GM12865 (cell line): ENCODE measurements around the gene SEMA6A.

Experiments used
- DNase-seq: peaks from one replicate; pipeline ENCODE4 v3.0.0; 2010; ENCODE audit warnings: low read depth
- H3K4me3 ChIP-seq: 2 replicates; pipeline ENCODE4 v1.5.1; 2011; ENCODE audit warnings: mild to moderate bottlenecking, low read depth, low read length, control low read depth
- TF ChIP-seq, protein P1 (sequence below): IDR thresholded peaks from 2 replicates; pipeline ENCODE4 v1.5.1; 2011; ENCODE audit warnings: low read length, control low read depth, low read depth, inconsistent platforms; ENCODE audit not compliant: insufficient read depth; ENCODE audit errors: missing control alignments

The SEMA6A gene

DNA sequence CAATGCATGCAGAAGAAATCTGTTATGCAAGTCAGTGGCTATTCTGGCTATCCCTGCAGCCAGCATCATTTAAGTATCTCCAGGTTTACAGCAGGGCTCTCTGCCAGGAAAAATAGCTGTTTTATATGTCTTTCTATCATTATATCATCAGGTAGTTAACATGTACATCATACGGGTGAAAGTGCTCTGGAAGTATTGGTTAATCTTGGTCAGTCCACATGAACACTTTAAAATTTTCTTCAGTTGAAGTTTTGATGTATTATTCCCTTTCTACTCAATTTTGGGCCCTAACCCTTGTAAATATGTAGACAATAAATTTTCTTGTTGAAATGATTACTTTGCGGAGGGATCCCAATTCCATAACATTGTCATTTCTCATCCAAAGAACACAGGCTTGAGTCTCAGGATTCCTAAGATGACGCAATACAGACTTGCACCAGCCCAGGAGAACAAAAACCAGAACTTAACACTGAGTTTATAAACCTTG is 67.5 kb downstream of the SEMA6A start:
- no peak overlapping the region for H3K4me3 ChIP-seq
- TF ChIP-seq, protein P1, sequence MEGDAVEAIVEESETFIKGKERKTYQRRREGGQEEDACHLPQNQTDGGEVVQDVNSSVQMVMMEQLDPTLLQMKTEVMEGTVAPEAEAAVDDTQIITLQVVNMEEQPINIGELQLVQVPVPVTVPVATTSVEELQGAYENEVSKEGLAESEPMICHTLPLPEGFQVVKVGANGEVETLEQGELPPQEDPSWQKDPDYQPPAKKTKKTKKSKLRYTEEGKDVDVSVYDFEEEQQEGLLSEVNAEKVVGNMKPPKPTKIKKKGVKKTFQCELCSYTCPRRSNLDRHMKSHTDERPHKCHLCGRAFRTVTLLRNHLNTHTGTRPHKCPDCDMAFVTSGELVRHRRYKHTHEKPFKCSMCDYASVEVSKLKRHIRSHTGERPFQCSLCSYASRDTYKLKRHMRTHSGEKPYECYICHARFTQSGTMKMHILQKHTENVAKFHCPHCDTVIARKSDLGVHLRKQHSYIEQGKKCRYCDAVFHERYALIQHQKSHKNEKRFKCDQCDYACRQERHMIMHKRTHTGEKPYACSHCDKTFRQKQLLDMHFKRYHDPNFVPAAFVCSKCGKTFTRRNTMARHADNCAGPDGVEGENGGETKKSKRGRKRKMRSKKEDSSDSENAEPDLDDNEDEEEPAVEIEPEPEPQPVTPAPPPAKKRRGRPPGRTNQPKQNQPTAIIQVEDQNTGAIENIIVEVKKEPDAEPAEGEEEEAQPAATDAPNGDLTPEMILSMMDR: no peak
- no peak for DNase-seq

GRCh38 chr5:116506488-116506887 is 68.1 kb downstream of the SEMA6A start:
- no peak overlapping the region for H3K4me3 ChIP-seq
- DNase-seq: no peak
- TF ChIP-seq, protein P1: no peak

- DNase-seq: no peak
- TF ChIP-seq, protein P1: no peak
- H3K4me3 ChIP-seq: no peak overlapping the region
These were observed 69.9 kb downstream of the SEMA6A start for GRCh38 chr5:116504593-116505166.

GRCh38 chr5:116502616-116503015 is 72.0 kb downstream of the SEMA6A start:
- TF ChIP-seq, protein P1: no peak
- no peak for DNase-seq
- no peak overlapping the region for H3K4me3 ChIP-seq

DNA sequence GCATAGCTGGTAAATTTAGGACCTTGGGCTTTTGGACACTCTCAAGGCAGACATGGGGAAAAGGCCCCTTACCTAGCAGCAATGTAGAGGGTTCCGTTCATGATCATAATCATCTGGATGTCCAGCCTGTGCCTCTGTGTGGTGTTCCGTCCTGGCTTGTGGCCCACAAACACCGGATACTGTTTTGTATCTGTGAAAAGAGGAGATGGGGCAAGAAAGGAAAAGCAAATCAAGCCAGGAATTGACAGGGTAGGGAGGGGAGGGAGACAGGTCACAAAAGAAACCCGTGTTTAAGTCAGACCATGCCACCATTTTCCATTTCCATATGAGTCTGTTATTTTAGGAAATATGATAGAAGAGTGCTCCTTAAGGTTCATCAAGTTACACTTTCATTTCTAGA is 72.5 kb downstream of the SEMA6A start:
- no peak for DNase-seq
- TF ChIP-seq, protein P1: no peak
- H3K4me3 ChIP-seq: no peak overlapping the region

DNA sequence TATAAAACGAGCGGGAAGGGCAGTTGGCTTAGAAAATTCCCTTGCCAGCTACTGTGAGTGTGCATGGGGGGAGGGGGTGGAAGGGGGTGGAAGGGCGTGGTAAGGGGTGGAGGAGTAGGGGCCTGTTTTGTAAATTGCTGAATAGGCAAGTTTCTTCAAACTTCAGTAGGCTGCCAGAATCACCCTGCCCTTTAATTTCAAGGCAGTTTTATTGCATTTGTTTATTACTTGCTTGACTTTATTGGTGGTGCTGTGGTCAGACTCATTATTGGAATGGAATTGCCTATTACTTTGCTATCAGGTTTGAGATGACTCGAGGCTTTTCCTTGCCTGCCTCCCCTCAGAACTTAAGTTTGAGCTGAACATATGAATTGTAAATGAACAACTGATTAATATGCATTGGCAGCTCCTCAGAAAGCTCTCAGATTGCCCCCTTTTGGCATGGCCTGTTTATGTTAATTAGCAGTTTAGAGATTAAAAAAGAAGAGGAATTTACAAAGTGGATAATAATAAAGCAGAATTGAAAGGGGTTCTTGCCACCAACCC is 76.0 kb downstream of the SEMA6A start:
- TF ChIP-seq, protein P1: no peak
- no peak overlapping the region for H3K4me3 ChIP-seq
- no peak for DNase-seq

DNA sequence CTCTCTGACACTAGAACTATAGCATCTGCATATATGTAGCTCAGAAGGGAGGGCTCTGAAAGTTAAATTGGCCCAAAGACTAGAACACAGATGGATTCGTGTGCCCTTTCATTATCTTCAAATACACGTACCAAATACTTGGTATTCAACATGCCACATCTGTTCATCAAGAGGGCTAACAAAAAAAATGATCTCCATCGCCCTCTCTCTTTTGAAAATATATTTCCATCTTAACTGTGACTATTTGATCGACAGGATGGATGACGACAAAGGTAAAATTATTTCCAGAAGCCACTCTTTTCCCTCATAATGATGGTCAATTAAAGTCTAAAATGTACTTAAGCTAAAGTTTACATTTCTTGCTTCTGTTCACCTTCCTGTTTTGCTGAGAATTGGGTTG is 77.0 kb downstream of the SEMA6A start:
- TF ChIP-seq, protein P1: no peak
- DNase-seq: no peak
- H3K4me3 ChIP-seq: no peak overlapping the region
